Activated CD4-positive, alpha-beta T cell treated with anti-CD3 and anti-CD28 coated beads, Interleukin-2, amount 10 ng/mL, durations not matched to agents 24 days and 14 days (primary cell): ENCODE data around the gene ANKRD31. TPM values are rescaled to one million over a fixed set of nuclear protein-coding genes. Genes with fewer than 3 reads are reported as not detected.

Experiments
- total RNA-seq: library from RNA; stranded (reverse); gene quantifications from 2 replicates; pipeline ENCODE4 v1.2.3, GENCODE V29; 2022

Gene ANKRD31
- total RNA-seq, 1 donor from 2014 or later: 0.47 TPM

Other genes starting within 250 kb of the ANKRD31 start
- 0.52 and 0.70 TPM in 2 replicates for gene GCNT4, start 184.3 kb downstream of the ANKRD31 start, total RNA-seq
- 99.9 and 112 TPM in 2 replicates for gene HMGCR, start 100.3 kb upstream of the ANKRD31 start, total RNA-seq